ENCODE data around the gene KIAA0513. TPM values are rescaled to one million over a fixed set of nuclear protein-coding genes. Genes with fewer than 3 reads are reported as not detected.

Gene KIAA0513
- total RNA-seq, 4 donors from 2014 or later: 17.7 to 52.0 (median 23.9) TPM

GRCh38 chr16:84986879-84987278, 40.7 kb upstream of the KIAA0513 start:
- peak in 1 of 3 donors; percentile 15 for DNase-seq
- TF ChIP-seq CTCF (IDR thresholded peaks at IDR 0.05) (no peak), POLR2A (IDR thresholded peaks at IDR 0.05) (no peak)
- Histone ChIP-seq H3K27ac (no peak overlapping the region), H3K27me3 (no peaks in the 10 kb centered on the region), H3K36me3 (peaks cover 0 to 65% (median 0%) of the 10 kb centered on the region in 3 donors), H3K9me3 (no peaks in the 10 kb centered on the region), H3K4me1 (peaks cover 0 to 32% (median 0%) of the 10 kb centered on the region in 4 donors), H3K4me3 (no peak overlapping the region)

- Histone ChIP-seq H3K27me3 (no peaks in the 10 kb centered on the region), H3K4me1 (peaks cover 0 to 30% (median 0%) of the 10 kb centered on the region in 4 donors), H3K4me3 (no peak overlapping the region), H3K27ac (no peak overlapping the region), H3K36me3 (peaks cover 0 to 67% (median 0%) of the 10 kb centered on the region in 3 donors), H3K9me3 (no peaks in the 10 kb centered on the region)
- TF ChIP-seq CTCF (IDR thresholded peaks at IDR 0.05): no peak
- no peak for TF ChIP-seq POLR2A (IDR thresholded peaks at IDR 0.05)
- DNase-seq: peak in 1 of 3 donors; percentile 8
Measured at GRCh38 chr16:84988328-84989080, 39.1 kb upstream of the KIAA0513 start.

- no peaks in the 10 kb centered on the region for H3K27me3 ChIP-seq
- H3K4me3 ChIP-seq: no peak overlapping the region
- peaks cover 0 to 73% (median 0%) of the 10 kb centered on the region in 3 donors for H3K36me3 ChIP-seq
- peaks cover 0 to 33% (median 0%) of the 10 kb centered on the region in 4 donors for H3K4me1 ChIP-seq
- H3K27ac ChIP-seq: no peak overlapping the region
- DNase-seq: no peak
- TF ChIP-seq POLR2A (IDR thresholded peaks at IDR 0.05): no peak
- TF ChIP-seq CTCF (IDR thresholded peaks at IDR 0.05): no peak
- no peaks in the 10 kb centered on the region for H3K9me3 ChIP-seq
Measured at GRCh38 chr16:84989749-84990620, 37.6 kb upstream of the KIAA0513 start.

- peaks cover 0 to 72% (median 0%) of the 10 kb centered on the region in 3 donors for H3K36me3 ChIP-seq
- H3K9me3 ChIP-seq: no peaks in the 10 kb centered on the region
- TF ChIP-seq POLR2A (IDR thresholded peaks at IDR 0.05) (no peak), CTCF (IDR thresholded peaks at IDR 0.05) (no peak)
- DNase-seq: no peak
- H3K27me3 ChIP-seq: no peaks in the 10 kb centered on the region
- H3K4me3 ChIP-seq: no peak overlapping the region
- peaks cover 0 to 34% (median under 1%) of the 10 kb centered on the region in 4 donors for H3K4me1 ChIP-seq
- no peak overlapping the region for H3K27ac ChIP-seq
Measured at GRCh38 chr16:84990782-84991181, 36.8 kb upstream of the KIAA0513 start.

- Histone ChIP-seq H3K36me3 (peaks cover 0 to 52% (median 0%) of the 10 kb centered on the region in 3 donors), H3K4me3 (no peak overlapping the region), H3K4me1 (peaks cover 0 to 44% (median 1%) of the 10 kb centered on the region in 4 donors), H3K27ac (peak overlapping the region in 2 of 4 donors; percentile 31 to 56), H3K27me3 (no peaks in the 10 kb centered on the region), H3K9me3 (no peaks in the 10 kb centered on the region)
- no peak for DNase-seq
- no peak for TF ChIP-seq CTCF (IDR thresholded peaks at IDR 0.05)
- TF ChIP-seq POLR2A (IDR thresholded peaks at IDR 0.05): no peak
Measured at GRCh38 chr16:84992717-84993075, 34.9 kb upstream of the KIAA0513 start.

Data from Peyer's patch (tissue), 4 donors.